HG03139 (cell line): Measurements from ENCODE around the gene RPAP3.
A peak's percentile ranks its signal among the peaks of the same experiment; 100 is the strongest.
"Not testable (repeated sequence)": the region's sequence is repeated elsewhere in the genome, so short reads cannot be mapped to it uniquely, and the experiment has no call there.

ENCODE experiments used
- ATAC-seq: cut with Tn5 transposase; IDR thresholded peaks from one replicate; pipeline ENCODE4 v1.9.1; 2021; ENCODE audit not compliant: unreplicated experiment

The RPAP3 gene

DNA sequence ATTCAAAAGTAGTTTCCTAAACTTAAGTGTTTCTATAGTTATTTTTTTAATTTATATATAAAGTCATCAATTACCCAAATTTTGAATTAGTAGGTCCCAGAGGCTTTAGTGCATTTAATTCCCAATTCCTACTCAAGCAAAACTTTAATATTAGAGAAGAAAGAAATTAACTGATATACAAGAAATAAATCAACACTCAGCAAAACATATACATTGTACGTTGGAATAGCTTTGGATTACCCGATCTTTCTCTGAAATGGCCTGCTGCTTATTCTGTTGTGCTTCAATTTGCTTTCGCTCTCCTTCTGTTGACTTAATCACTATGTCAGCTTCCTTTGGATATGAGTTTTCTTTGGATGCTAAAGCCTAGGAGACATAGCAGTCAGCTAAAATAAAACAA is 18.2 kb downstream of the RPAP3 start:
- no peak for ATAC-seq

DNA sequence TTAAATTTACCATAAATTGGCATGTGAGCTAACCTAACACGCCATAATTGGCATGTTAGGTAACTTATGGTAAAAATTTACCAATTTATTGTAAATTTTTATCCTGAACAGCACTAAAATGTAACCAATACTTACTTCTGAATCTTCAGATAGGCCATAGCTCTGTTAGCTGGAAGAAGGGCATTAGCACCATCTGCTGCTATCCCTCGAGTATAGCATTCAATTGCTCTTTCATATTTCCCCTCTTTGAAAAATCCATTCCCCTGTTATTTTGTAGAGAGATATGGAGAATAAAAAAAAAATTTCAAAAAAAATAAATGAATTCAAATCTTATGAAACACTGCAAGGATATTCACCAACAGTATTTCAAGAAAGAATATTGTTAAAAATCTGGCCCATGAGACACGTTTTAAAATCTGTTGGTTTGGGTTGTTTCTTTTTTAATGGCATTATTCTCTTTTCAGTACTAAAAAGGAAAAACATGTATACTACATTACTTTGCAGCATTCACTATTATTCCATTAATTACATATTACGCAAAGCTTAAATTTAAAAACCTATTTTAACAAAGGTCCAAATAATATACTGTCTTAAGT is 19.1 kb downstream of the RPAP3 start:
- no peak for ATAC-seq

DNA sequence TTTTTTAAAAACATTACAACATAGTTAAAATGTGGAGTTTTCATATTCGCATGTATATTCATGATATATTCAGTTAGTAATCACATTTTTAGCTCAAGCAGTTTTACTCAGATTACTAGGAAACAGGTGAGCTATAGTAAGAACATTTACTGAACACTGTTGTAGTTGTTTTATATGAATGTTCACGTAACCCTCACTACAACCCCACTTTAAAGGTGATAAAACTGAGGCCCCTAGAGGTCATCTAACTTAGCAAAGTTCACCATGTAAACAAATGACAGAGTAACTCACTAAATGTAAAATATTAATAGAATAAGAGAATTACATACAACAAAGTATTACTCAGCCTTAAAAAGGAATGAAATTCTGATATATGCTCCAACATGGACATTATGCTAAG is 26.0 kb downstream of the RPAP3 start:
- no peak for ATAC-seq

DNA sequence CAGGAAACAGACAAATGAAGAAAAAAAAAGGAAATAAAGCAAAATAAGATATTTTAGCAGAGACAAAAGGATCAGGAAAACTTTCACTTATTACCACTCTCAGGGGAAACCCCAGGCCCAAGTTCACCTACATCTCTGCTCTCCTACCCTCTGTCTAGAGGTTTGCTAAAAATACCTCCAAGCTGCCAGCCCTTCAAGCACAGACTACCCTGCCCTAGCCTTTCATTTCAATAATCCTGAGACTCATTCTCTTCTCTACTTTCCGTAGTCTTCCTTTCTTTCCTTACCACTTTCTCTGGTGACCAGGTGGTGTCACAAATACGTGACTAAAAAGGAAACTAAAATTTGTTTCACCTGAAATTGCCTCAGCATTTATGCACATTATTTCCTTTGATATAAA is 33.8 kb downstream of the RPAP3 start:
- ATAC-seq = no peak

DNA sequence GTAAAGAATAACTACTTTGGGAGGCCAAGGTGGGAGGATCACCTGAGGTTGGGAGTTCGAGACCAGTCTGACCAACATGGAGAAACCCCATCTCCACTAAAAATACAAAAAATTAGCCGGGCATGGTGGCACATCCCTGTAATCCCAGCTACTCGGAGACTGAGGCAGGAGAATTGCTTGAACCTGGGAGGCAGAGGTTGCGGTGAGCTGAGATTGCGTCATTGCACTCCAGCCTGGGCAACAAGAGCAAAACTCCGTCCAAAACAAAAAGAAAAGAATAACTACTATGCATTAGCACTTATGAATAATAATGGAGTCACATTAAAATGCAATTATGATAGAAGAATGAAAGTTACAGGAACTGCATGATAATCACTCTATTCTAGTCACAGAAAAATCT is 37.9 kb downstream of the RPAP3 start:
- not testable (repeated sequence) for ATAC-seq

DNA sequence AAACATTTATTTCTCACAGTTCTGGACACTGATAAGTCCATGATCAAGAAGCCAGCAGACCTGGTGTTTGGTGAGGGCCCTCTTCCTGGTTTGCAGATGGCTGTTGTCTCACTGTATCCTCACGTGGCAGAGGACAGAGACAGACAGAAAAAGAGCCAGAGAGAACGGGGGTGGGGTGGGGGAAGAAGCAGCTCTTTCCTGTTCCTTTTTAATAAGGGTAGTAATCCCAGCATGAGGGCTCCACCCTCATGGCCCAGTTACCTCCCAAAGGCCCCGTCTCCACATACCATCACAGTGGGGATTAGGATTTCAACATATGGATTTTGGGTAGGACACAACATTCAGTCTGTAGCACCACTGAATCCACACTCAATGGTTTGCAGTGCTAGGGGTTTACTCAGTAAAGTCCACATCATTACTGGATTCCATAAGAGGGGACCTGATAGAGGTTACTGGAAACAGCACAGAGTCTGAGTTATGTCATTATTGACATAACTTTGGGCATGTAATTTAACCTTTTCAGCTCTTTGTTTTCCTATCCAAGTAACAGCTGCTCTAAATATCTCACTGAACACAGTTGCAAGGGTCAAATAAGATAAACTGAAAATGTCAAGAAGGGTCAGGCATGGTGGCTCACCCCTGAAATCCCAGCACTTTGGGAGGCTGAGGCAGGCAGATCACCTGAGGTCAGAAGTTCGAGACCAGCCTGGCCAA is 53.2 kb downstream of the RPAP3 start:
- no peak for ATAC-seq

DNA sequence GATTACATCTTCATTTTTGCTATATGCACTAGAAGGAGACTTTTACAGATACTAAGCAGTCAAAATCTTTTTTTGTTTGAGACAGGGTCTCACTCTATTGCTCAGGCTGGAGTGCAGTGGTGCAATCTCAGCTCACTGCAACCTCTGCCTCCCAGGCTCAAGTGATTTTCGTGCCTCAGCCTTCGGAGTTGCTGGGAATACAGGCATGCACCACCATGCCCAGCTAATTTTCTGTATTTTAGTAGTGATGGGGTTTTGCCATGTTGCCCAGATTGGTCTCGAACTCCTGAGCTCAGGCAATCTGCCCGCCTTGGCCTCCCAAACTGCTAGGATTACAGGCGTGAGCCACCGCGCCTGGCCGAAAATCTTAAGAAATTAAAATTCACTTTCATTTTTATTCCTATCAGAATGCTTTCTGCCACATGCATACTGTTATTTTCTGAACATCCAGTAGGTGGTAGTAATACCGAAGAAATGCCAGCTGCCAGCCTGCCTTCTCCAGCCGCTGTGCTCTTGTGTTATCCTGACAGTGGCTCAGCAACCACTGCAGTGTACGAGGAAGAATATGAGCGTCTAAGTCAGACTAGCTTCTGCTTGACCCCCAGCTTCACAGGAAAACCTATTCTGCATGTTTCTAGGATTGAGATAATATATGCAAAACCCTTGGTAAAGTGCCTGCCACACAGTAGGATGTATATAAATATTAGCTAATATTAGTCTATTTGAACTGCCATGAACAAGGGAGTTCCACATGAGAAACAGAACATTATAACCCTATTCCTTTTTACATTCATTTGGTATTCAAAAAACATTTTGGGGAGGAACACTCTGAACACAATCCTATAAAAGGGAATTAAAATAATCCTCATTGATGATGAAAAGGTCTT is 54.2 kb downstream of the RPAP3 start:
- ATAC-seq = peak; percentile 67

DNA sequence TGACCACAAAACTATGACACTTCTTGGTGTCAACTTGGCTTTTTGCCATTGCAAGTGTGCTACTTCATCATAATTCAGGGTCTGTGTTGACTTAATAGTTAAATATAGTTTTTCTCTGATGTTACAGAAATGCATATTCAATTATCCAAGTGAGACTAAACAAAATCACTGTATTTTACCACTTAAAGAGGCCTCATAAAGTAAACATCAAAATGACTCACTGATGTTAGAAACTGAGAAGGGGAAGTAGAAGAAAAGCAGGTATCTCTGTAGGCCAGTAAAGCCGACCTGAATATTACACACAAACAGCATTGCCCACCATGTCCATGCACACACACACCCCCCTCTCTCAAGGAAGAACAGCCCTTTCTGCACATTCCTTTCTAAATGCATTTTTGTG is 55.4 kb downstream of the RPAP3 start:
- ATAC-seq = no peak

DNA sequence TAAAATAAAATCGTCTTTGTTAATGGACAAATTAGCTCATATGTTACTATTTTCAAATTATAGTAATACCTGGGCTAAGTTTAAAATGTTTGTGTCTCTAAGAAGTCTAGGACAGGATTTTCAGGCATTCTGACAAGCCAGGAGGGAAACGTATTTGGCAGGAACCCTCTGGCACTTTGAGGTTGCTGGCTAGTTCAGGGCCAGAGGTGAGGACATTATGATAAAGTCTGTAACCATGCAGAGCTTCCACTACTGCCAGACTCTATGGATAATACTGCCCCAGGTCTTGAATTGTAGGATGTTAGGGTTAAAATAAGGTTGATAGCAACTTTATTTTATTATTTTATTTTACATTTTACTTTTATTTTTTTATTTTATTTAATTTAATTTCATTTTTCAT is 56.4 kb downstream of the RPAP3 start:
- no peak for ATAC-seq

DNA sequence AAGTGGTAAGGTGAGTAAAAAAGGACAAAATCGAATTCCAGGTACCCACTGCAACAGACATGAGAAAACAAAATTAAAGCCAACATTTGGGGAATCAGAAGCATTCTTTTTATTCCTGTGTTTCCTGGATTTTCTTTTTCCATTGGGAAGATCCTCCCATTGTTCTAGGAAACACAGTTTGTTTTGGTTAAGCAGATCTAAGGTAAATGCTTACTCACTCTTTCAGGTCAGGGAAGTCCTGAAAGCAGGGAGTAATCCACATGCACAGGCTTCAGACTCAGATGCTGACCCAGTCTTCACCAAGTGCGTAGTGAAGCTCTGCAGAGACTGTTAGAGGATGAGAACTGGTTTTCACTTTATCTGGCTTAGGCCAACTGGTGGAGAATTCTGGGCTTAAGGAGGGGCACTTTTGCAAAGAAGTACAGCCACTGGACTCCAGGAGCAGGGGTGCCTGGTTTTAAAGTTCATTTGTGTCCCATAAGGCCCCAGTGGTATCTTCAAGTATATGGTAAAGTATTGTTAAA is 57.7 kb downstream of the RPAP3 start:
- no peak for ATAC-seq

DNA sequence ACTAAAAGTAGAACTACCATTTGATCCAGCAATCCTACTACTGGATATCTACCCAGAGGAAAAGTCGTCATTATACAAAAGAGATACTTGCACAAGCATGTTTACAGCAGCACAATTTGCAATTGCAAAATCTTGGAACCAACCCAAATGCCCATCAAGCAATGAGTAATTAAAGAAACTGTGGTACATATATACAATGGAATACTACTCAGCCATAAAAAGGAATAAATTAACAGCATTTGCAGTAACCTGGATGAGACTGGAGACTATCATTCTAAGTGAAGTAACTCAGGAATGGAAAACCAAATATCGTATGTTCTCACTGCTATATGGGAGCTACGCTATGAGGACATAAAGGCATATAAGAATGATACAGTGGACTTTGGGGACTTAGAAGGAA is 63.5 kb downstream of the RPAP3 start:
- not testable (repeated sequence) for ATAC-seq

DNA sequence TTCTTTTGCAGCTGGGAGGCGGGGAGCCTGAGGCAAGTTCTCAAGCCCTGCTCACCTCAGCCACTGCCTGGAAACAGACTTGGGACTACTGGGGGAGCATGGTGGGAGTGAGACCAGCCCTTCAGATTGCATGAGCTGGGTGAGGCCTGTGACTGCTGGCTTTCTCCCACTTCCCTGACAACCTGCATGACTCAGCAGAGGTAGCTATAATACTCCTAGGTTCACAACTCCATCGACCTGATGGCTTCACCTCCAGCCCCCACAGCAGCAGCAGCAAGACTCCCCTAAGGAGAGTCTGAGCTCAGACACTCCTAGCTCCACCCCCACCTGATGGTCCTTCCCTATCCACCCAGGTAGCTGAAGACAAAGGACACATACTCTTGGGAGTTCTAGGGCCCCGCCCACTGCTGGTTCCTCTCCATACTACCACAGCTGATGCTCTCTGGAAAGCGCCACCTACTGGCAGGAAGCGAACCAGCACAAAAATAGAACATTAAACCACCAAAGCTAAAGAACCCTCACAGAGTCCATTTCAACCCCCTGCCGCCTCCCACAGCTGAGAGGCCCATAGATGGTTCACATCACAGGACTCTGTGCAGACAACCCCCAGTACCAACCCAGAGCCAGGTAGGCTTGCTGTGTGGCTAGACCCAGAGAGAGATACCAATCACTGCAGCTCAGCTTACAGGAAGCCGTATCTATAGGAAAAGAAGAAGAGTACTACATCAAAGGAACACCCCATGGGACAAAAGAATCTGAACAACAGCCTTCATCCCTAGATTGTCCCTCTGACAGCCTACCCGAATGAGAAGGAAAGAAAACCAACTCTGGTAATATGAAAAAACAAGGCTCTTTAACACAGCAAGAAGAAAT is 68.7 kb downstream of the RPAP3 start:
- ATAC-seq = no peak

DNA sequence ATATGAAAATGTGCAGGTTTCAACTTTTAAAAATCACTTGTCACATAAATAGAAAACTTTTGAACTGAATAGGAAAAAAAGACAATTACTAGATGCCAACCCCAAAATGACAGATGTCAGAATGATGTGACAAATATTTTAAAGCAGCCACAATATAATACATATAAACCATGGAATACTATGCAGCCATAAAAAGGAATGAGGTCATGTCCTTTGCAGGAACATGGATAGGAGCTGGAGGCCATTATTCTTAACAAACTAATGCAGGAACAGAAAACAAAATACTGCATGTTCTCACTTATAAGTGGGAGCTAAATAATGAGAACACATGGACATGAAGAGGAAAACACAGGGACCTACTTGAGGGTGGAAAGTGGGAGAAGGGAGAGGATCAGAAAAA is 70.1 kb downstream of the RPAP3 start:
- not testable (repeated sequence) for ATAC-seq

DNA sequence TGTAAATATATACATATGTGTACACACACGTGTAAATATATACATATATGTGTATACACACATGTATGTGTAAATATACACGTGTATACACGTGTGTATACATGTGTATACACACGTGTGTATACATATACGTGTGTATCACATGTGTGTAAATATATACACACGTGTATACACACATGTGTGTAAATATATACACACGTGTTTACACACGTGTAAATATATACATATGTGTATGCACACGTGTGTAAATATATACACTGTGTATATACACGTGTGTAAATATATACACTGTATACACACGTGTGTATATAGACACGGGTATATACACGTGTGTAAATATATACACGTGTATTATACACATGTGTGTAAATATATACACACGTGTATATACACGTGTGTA is 71.7 kb downstream of the RPAP3 start:
- ATAC-seq = no peak

DNA sequence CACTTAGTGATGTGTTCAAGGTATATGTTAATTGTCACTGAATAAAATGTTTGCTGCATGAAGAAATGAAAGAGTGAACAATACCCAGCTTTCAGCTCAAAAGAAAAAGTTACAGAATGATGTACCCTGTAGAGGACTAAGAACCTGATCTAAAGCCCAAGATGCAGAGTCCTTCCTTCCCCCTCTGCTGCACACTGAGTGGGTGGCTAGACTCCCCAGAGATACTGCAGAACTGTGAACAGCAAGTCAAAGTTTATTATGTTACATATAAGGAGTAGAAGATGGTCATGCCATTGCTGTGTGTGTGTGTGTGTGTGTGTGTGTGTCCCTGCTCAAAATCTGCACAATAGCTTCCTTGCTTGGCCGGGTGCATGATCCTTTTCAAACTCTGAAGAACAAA is 83.9 kb downstream of the RPAP3 start:
- ATAC-seq = no peak

DNA sequence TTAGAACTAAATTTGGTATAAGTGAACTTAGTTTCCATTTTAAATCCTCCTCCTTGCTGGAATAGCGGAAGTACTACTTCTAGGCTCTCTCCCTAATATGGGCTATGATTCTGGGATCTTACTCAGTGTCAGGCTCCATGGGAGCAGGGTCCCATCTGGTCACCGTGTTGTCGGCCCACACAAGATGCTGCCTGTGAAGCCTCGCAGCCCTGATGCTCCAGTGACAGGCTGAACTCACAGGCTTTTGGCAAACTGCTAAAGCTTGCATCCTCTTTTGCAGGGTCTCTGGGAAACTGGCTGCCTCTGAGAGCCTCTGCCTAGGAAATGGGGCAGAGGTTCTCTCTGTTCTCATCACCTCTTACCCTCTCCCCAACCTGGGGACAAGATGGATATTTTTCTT is 88.4 kb downstream of the RPAP3 start:
- ATAC-seq = no peak

DNA sequence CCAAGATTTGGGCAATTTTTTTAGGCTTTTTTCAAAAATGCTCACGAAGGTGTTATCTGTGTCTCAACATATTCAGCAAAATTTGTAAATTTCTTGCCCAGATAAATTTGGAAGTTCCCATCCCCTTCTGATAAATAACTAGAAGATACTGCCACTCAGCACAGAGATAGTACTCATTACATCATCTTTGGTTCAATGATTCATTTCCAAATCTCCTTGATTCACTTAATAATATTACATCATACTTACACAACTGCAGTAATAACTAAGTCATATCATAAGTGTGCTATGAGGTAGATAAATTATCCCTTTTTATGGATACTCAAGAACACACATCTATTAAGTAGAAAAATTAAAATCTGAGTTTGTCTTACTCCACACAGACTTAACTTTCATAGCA is 89.4 kb downstream of the RPAP3 start:
- ATAC-seq = no peak

DNA sequence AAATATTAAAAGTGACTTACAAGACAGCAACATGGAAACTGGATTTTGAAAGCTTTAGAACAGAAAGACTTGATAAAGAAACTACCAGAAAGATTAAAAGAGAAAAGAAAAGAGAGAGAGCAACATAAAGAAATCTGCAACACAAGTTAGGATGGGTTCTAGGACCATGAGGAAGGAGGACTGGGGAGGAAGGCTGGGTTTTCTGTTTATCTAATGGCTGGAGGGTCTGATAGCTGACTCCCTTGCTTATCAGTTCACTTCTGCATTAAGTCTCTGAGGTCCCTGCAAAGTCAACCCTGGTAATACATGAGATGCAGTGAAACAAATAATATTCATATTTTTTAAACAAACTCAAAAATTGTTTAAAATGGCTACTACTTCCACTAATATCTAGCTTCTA is 90.1 kb downstream of the RPAP3 start:
- no peak for ATAC-seq

DNA sequence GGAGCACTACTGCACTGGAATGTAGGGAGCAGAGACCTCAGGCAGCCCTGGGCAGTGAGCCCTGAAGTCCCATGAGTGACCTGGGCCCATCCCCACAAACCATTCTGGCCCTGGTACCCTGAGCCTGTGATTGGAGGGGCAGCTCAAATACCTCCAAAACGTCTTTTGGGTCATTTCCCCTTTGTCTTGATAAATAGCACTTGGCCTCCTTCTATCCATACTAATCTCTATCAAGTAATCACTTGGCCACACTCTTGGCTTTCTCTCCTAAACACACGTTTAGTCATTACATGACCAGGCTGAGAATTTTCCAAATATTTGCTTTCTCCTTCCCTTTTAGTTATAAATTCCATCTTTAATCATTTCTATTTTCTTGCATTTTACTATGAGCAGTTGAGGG is 91.3 kb downstream of the RPAP3 start:
- ATAC-seq = no peak

DNA sequence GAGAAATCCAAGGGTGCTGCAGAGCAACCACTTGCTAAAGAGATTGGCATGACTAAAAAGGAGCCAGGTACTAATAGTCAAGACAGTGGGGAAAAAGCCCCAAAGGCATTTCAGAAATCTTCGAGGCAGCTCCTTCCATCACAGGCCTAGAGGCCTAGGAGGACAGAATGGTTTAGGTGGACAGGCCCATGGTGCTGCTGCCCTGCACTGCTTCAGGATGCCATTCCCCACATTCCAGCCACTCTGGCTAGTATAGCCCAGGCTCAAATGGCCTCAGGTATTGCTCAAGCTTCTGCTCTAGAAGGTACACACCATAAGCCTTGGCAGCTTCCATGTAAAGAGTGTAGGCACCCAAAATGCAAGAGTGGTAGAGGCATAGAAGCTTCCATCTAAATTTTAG is 92.9 kb downstream of the RPAP3 start:
- no peak for ATAC-seq

DNA sequence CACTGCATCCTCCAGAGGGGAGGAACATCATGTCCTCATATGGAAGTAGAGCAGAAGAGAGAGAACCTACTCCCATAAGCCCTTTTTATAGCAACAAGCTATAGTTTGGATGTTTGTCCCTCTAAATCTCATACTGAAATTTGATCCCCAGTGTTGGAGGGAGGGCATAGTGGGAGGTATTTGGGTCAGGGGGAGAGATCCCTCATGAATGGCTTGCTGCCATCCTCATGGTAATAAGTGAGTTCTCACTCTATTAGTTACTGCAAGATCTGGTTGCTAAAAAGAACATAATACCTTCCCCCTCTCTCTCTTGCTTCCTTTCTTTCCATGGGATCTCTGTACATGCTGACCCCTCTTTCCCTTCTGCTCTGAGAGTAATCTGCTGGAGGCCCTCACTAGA is 93.9 kb downstream of the RPAP3 start:
- no peak for ATAC-seq
